Colonic mucosa (tissue), 4 donors: ENCODE results near the gene CAPN9. TPM values are rescaled to one million over a fixed set of nuclear protein-coding genes. Genes with fewer than 3 reads are reported as not detected.
A peak's percentile ranks its signal among the peaks of the same experiment; 100 is the strongest.

Experiments
- DNase-seq: peaks from one replicate; pipeline ENCODE4 v3.0.0-alpha.2; 2020
- H3K27ac ChIP-seq: fragments of 200-600 bp; one replicate; pipeline ENCODE4 v1.8.0; 2021
- H3K27me3 ChIP-seq: fragments of 200-600 bp; one replicate; pipeline ENCODE4 v1.8.0; 2021
- H3K36me3 ChIP-seq: fragments of 200-600 bp; one replicate; pipeline ENCODE4 v1.8.0; 2021
- H3K4me1 ChIP-seq: fragments of 200-600 bp; one replicate; pipeline ENCODE4 v1.8.0; 2021; ENCODE audit warnings: mild to moderate bottlenecking
- H3K4me3 ChIP-seq: fragments of 200-600 bp; one replicate; pipeline ENCODE4 v1.8.0; 2021
- H3K9ac ChIP-seq, 2 donors: one replicate each; pipeline ENCODE4 v1.7.0; 2013; ENCODE audit warnings: control low read depth in 2 of 2, low read depth in 2 of 2, low read length in 2 of 2
- H3K9me3 ChIP-seq: fragments of 200-600 bp; one replicate; pipeline ENCODE4 v1.8.0; 2021
- intact Hi-C: fragments of 100-400 bp; cut with DNase I; formaldehyde crosslinking; loops from one replicate; pipeline ENCODE4 v1.14.1; 2022
- total RNA-seq, 2 donors: library from RNA; stranded (reverse); fragmentation: NEBNext Ultra II Directional in 1 of 2; extraction: Animal tissue kit (Norgen Biotek cat#: 25700) in 1 of 2; gene quantifications; one replicate each; pipeline ENCODE4 v1.2.1, GENCODE V29; 2021
- TF ChIP-seq, protein P1 (sequence below): fragments of 200-600 bp; IDR thresholded peaks from one replicate; pipeline ENCODE4 v1.8.0; 2022; ENCODE audit warnings: antibody characterized with exemption, mild to moderate bottlenecking
- donor health status: healthy.
- donor health status: DM: no; HTN: no; CAD: no.
- donor health status: DM: no; HTN: no; CAD: no.

Gene CAPN9
- total RNA-seq, 2 donors from 2014 or later, result 14.3 to 36.3 TPM

- DNase-seq, result no peak
- intact Hi-C loops, result no loop called here
- TF ChIP-seq, protein P1, sequence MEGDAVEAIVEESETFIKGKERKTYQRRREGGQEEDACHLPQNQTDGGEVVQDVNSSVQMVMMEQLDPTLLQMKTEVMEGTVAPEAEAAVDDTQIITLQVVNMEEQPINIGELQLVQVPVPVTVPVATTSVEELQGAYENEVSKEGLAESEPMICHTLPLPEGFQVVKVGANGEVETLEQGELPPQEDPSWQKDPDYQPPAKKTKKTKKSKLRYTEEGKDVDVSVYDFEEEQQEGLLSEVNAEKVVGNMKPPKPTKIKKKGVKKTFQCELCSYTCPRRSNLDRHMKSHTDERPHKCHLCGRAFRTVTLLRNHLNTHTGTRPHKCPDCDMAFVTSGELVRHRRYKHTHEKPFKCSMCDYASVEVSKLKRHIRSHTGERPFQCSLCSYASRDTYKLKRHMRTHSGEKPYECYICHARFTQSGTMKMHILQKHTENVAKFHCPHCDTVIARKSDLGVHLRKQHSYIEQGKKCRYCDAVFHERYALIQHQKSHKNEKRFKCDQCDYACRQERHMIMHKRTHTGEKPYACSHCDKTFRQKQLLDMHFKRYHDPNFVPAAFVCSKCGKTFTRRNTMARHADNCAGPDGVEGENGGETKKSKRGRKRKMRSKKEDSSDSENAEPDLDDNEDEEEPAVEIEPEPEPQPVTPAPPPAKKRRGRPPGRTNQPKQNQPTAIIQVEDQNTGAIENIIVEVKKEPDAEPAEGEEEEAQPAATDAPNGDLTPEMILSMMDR, result no peak
Observed at GRCh38 chr1:230725256-230726012, 21.8 kb upstream of the CAPN9 start.

DNA sequence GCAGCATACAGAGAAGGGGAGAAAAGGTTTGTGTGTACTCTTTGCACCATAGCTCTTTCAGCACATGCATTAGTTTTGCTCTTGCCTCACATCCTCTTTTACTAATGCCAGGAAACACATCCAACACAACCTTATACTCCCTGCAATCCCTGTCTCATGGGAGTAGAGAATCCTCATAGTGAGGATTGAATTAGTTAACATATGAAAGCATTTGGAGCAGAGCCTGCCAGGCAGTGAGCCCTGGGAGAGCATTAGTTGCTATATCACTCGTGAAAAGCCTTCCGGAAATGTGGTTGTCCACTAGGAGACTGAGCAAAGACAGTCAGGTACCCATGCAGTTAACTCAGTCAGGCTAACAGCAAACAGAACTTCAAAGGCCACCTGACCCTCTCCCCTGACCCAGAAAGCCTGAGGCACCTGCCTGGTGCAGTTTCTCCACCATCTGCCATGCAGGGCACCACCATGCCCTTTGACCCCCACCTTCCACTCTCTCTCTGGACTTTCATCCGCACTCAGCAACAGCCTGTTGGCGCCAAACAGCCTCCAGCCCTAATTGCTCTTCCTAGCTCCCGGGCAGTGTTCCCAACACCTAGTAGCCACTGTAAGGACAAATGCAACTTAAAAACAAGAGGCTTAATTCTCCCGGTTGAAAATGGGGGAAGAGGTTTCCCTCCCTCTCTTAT, 18.3 kb upstream of the CAPN9 start:
- Histone ChIP-seq H3K27ac (no peak overlapping the region), H3K9me3 (no peaks in the 10 kb centered on the region), H3K27me3 (no peaks in the 10 kb centered on the region), H3K4me3 (no peak overlapping the region), H3K4me1 (peaks cover 7% of the 10 kb centered on the region), H3K9ac (no peak overlapping the region), H3K36me3 (no peaks in the 10 kb centered on the region)
- intact Hi-C loops, result no loop called here
- peak; percentile 68 for DNase-seq
- TF ChIP-seq, protein P1, result no peak

More at GRCh38 chr1:230725256-230726012, 21.8 kb upstream of the CAPN9 start:
- Histone ChIP-seq H3K36me3 (no peaks in the 10 kb centered on the region), H3K4me1 (peaks cover 7% of the 10 kb centered on the region), H3K9me3 (no peaks in the 10 kb centered on the region), H3K9ac (no peak overlapping the region), H3K27ac (no peak overlapping the region), H3K4me3 (no peak overlapping the region), H3K27me3 (no peaks in the 10 kb centered on the region)

- Histone ChIP-seq H3K4me1 (peaks cover 7% of the 10 kb centered on the region), H3K9me3 (no peaks in the 10 kb centered on the region), H3K27ac (no peak overlapping the region), H3K36me3 (no peaks in the 10 kb centered on the region), H3K27me3 (no peaks in the 10 kb centered on the region), H3K4me3 (no peak overlapping the region), H3K9ac (no peak overlapping the region)
- no peak for DNase-seq
- intact Hi-C loops, result no loop called here
- TF ChIP-seq, protein P1, result no peak
Observed at GRCh38 chr1:230730977-230731376, 16.2 kb upstream of the CAPN9 start.

- H3K27ac ChIP-seq, result no peak overlapping the region
- DNase-seq, result peak; percentile 46
- H3K36me3 ChIP-seq, result no peaks in the 10 kb centered on the region
- no peaks in the 10 kb centered on the region for H3K9me3 ChIP-seq
- H3K9ac ChIP-seq, result peak overlapping the region in 1 of 2 donors; percentile 24
- TF ChIP-seq, protein P1, result no peak
- intact Hi-C loops, result no loop called here
- H3K27me3 ChIP-seq, result no peaks in the 10 kb centered on the region
- H3K4me3 ChIP-seq, result no peak overlapping the region
- H3K4me1 ChIP-seq, result no peaks in the 10 kb centered on the region
Observed at GRCh38 chr1:230735447-230735846, 11.7 kb upstream of the CAPN9 start.

DNA sequence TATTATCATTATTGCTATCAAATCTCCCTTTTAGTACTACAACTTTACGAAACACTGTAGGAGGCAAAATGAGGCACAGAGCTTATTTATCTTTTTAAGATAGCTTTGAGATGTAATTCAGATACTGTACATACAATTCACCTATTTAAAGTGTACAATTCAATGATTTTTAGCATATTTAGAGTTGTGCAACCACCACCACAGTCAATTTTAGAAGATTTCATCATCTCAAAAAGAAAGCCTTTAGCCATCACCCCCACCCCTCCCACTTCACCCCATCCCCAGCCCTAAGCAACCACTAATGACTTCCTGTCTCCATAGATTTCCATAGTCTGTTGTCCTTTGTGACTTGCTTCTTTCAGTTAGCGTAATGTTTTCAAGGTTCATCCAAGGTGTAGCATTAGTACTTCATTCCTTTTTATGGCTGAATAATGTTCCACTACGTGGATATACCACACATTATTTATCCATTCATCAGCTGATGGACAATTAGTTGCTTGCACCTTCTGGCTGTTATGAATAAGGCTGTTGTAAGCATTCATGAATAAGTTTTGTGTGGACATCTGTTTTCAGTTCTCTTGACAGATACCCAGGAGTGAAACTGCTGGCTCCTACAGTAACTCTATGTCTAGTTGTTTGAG, 9.4 kb upstream of the CAPN9 start:
- Histone ChIP-seq H3K4me3 (no peak overlapping the region), H3K4me1 (no peaks in the 10 kb centered on the region), H3K9me3 (no peaks in the 10 kb centered on the region), H3K36me3 (no peaks in the 10 kb centered on the region), H3K9ac (no peak overlapping the region), H3K27me3 (no peaks in the 10 kb centered on the region), H3K27ac (no peak overlapping the region)
- intact Hi-C loops, result no loop called here
- no peak for DNase-seq
- TF ChIP-seq, protein P1, result no peak
